H1 (cell line): ENCODE results near the gene ANGPTL2. TPM values are rescaled to one million over a fixed set of nuclear protein-coding genes. Genes with fewer than 3 reads are reported as not detected.

Source experiments
- CTCF ChIA-PET: fragments of 300-600 bp; sonication (Branson Sonifier 250); formaldehyde crosslinking; loops from one replicate; lab custom pipeline; 2021; ENCODE audit not compliant: partially characterized antibody; lab: Charles Lee
- POLR2A ChIA-PET: fragments of 300-600 bp; sonication (Branson Sonifier 250); formaldehyde crosslinking; loops from one replicate; lab custom pipeline; 2021; ENCODE audit warnings: inconsistent platforms; ENCODE audit not compliant: partially characterized antibody; lab: Charles Lee
- DNase-seq, 2 experiments: peaks; one replicate each; pipeline versions ENCODE4 v3.0.0 to v3.0.0-alpha.2; 2010 to 2022; ENCODE audit warnings: low spot score in 2 of 2, low read depth in 1 of 2, mixed read lengths in 1 of 2
- FAIRE-seq: peaks from 2 replicates; lab custom pipeline; 2011; peaks lifted over from hg19 to GRCh38; lab: Jason Lieb, UNC
- H2AFZ ChIP-seq: 2 replicates; pipeline ENCODE4 v1.8.1; 2012; ENCODE audit warnings: low read length, inconsistent platforms
- H2AK5ac ChIP-seq: 2 replicates; pipeline ENCODE4 v1.6.1; 2013; ENCODE audit warnings: low read depth, low read length
- H2BK120ac ChIP-seq: replicated peaks from 2 replicates; pipeline ENCODE3; 2013; ENCODE audit warnings: low read depth, low read length, inconsistent platforms
- H2BK12ac ChIP-seq: 2 replicates; pipeline ENCODE4 v1.6.1; 2013; ENCODE audit warnings: low read depth, low read length
- H2BK15ac ChIP-seq: 2 replicates; pipeline ENCODE4 v1.6.1; 2013; ENCODE audit warnings: low read length
- H2BK20ac ChIP-seq: 2 replicates; pipeline ENCODE4 v1.6.1; 2013; ENCODE audit warnings: low read length
- H2BK5ac ChIP-seq: 2 replicates; pipeline ENCODE4 v1.6.1; 2013; ENCODE audit warnings: low read depth, low read length
- H3K14ac ChIP-seq: 2 replicates; pipeline ENCODE4 v1.6.1; 2013; ENCODE audit warnings: inconsistent platforms; ENCODE audit not compliant: insufficient read length
- H3K18ac ChIP-seq: 2 replicates; pipeline ENCODE4 v1.6.1; 2013; ENCODE audit warnings: low read length; ENCODE audit errors: extremely low read depth
- H3K23ac ChIP-seq: 2 replicates; pipeline ENCODE4 v1.6.1; 2013; ENCODE audit warnings: inconsistent platforms; ENCODE audit not compliant: insufficient read length
- H3K23me2 ChIP-seq: 2 replicates; pipeline ENCODE4 v1.6.1; 2013; ENCODE audit warnings: low read depth, low read length
- H3K27ac ChIP-seq: 2 replicates; pipeline ENCODE4 v1.6.1; 2011; ENCODE audit warnings: low read depth, low read length, inconsistent platforms
- H3K27me3 ChIP-seq, 4 experiments: replicated peaks in 1 of 4; 1 replicate in 1 of 4; 2 replicates in 3 of 4; pipeline versions ENCODE4 v1.6.1 to v1.8.1; 2011 to 2013; ENCODE audit warnings: low read length in 3 of 4, mild to moderate bottlenecking in 3 of 4, inconsistent platforms in 2 of 4, mixed read lengths in 2 of 4, moderate library complexity in 1 of 4; ENCODE audit not compliant: control insufficient read depth in 3 of 4, insufficient read depth in 3 of 4; ENCODE audit errors: extremely low read depth in 1 of 4
- H3K36me3 ChIP-seq, 4 experiments: 2 replicates each; pipeline versions ENCODE4 v1.6.1 to v1.8.1; 2011 to 2013; ENCODE audit warnings: mild to moderate bottlenecking in 4 of 4, low read length in 3 of 4, moderate library complexity in 2 of 4, control low read depth in 1 of 4, inconsistent platforms in 1 of 4; ENCODE audit not compliant: insufficient read depth in 4 of 4, control insufficient read depth in 2 of 4
- H3K4ac ChIP-seq: replicated peaks from 2 replicates; pipeline ENCODE3; 2013; ENCODE audit warnings: low read length, low read depth, mixed read lengths, inconsistent platforms; ENCODE audit not compliant: insufficient read length
- H3K4me1 ChIP-seq, 4 experiments: replicated peaks in 1 of 4; 1 replicate in 1 of 4; 2 replicates in 3 of 4; pipeline versions ENCODE4 v1.6.1 to v1.8.1; 2011 to 2013; ENCODE audit warnings: low read length in 3 of 4, inconsistent platforms in 2 of 4, mixed read lengths in 1 of 4; ENCODE audit not compliant: insufficient read depth in 4 of 4, control insufficient read depth in 3 of 4
- H3K4me2 ChIP-seq, 2 experiments: 2 replicates each; pipeline versions ENCODE4 v1.6.1 to v1.8.1; 2011 to 2013; ENCODE audit warnings: low read depth in 2 of 2, low read length in 2 of 2, control low read depth in 1 of 2, inconsistent platforms in 1 of 2, mild to moderate bottlenecking in 1 of 2; ENCODE audit not compliant: insufficient read depth in 1 of 2
- H3K4me3 ChIP-seq, 4 experiments: fragments of 200-600, 300-600 bp in 1 of 4; sonication (generic), shearing (Covaris generic), sonication (Bioruptor Twin) in 1 of 4; 2 replicates each; pipeline versions ENCODE4 v1.5.1 to v1.8.1; 2011 to 2016; ENCODE audit warnings: low read length in 4 of 4, low read depth in 3 of 4, control low read depth in 2 of 4, inconsistent platforms in 2 of 4, mild to moderate bottlenecking in 2 of 4, mixed read lengths in 1 of 4, moderate library complexity in 1 of 4; ENCODE audit not compliant: insufficient read depth in 2 of 4; ENCODE audit errors: extremely low read depth in 1 of 4
- H3K56ac ChIP-seq: replicated peaks from 2 replicates; pipeline ENCODE3; 2013; ENCODE audit warnings: low read depth, mild to moderate bottlenecking, mixed read lengths, low read length, inconsistent platforms; ENCODE audit not compliant: insufficient read length
- H3K79me1 ChIP-seq: 2 replicates; pipeline ENCODE4 v1.6.1; 2013; ENCODE audit warnings: low read depth, low read length, control low read depth
- H3K79me2 ChIP-seq, 2 experiments: 2 replicates each; pipeline versions ENCODE4 v1.6.1 to v1.8.1; 2012 to 2013; ENCODE audit warnings: low read length in 2 of 2, mild to moderate bottlenecking in 2 of 2, inconsistent platforms in 1 of 2; ENCODE audit not compliant: insufficient read depth in 2 of 2, control insufficient read depth in 1 of 2
- H3K9ac ChIP-seq, 4 experiments: replicated peaks in 1 of 4; 1 replicate in 1 of 4; 2 replicates in 3 of 4; pipeline versions ENCODE4 v1.6.1 to v1.8.1; 2011 to 2013; ENCODE audit warnings: low read depth in 3 of 4, low read length in 3 of 4, control low read depth in 2 of 4, mild to moderate bottlenecking in 2 of 4, moderate library complexity in 2 of 4, inconsistent platforms in 1 of 4; ENCODE audit errors: extremely low read depth in 1 of 4
- H3K9me3 ChIP-seq, 2 experiments: 2 replicates each; pipeline versions ENCODE4 v1.6.1 to v1.8.1; 2012 to 2013; ENCODE audit warnings: mild to moderate bottlenecking in 2 of 2, moderate library complexity in 2 of 2, control low read depth in 1 of 2, inconsistent platforms in 1 of 2, low read depth in 1 of 2, low read length in 1 of 2, mixed read lengths in 1 of 2; ENCODE audit not compliant: insufficient read depth in 2 of 2
- H4K20me1 ChIP-seq, 2 experiments: replicated peaks in 1 of 2; 2 replicates each; pipeline versions ENCODE3 to v1.8.1; 2011 to 2013; ENCODE audit warnings: inconsistent platforms in 2 of 2, low read length in 2 of 2, mild to moderate bottlenecking in 1 of 2; ENCODE audit not compliant: insufficient read depth in 2 of 2, control insufficient read depth in 1 of 2
- H4K5ac ChIP-seq: 2 replicates; pipeline ENCODE4 v1.6.1; 2013; ENCODE audit warnings: low read length, low read depth, mixed read lengths, inconsistent platforms; ENCODE audit not compliant: insufficient read length
- H4K8ac ChIP-seq: 2 replicates; pipeline ENCODE4 v1.8.0; 2013; ENCODE audit warnings: mild to moderate bottlenecking, moderate library complexity, low read length, inconsistent platforms; ENCODE audit not compliant: insufficient read depth; ENCODE audit errors: extremely low read depth
- H4K91ac ChIP-seq: replicated peaks from 2 replicates; pipeline ENCODE3; 2013; ENCODE audit warnings: low read length, mixed read lengths, inconsistent platforms; ENCODE audit not compliant: insufficient read length
- ASH2L ChIP-seq: fragments of 200-600, 300-600 bp; sonication (generic); IDR thresholded peaks from one replicate; pipeline ENCODE4 v1.7.1; 2017; ENCODE audit warnings: low read length
- ATF3 ChIP-seq: IDR thresholded peaks from 2 replicates; pipeline ENCODE4 v1.6.1; 2011; ENCODE audit warnings: low read depth, mild to moderate bottlenecking, low read length; ENCODE audit not compliant: insufficient read depth
- BRCA1 ChIP-seq: IDR thresholded peaks from 2 replicates; pipeline ENCODE4 v1.6.1; 2012; ENCODE audit warnings: low read depth, low read length, improper control_type of control experiment
- GTF2F1 ChIP-seq: IDR thresholded peaks from 2 replicates; pipeline ENCODE4 v1.6.1; 2012; ENCODE audit warnings: low read depth, low read length, improper control_type of control experiment, borderline replicate concordance
- HDAC6 ChIP-seq: IDR thresholded peaks from one replicate; pipeline ENCODE4 v1.7.1; 2012; ENCODE audit warnings: low read depth, mild to moderate bottlenecking, inconsistent platforms, low read length, moderate library complexity
- KDM1A ChIP-seq: fragments of 200-600, 300-600 bp; sonication (generic); IDR thresholded peaks from 2 replicates; pipeline ENCODE4 v1.7.1; 2016; ENCODE audit warnings: mild to moderate bottlenecking, low read length, borderline replicate concordance
- PHF8 ChIP-seq: fragments of 200-600 bp; sonication (generic); conservative IDR thresholded peaks from 2 replicates; pipeline ENCODE4 v1.7.1; 2012; ENCODE audit warnings: low read depth, mild to moderate bottlenecking, inconsistent platforms, low read length, moderate library complexity
- SP1 ChIP-seq: IDR thresholded peaks from 2 replicates; pipeline ENCODE4 v1.6.1; 2011; ENCODE audit warnings: low read depth, low read length
- SP4 ChIP-seq: IDR thresholded peaks from 2 replicates; pipeline ENCODE4 v1.6.1; 2012; ENCODE audit warnings: low read length, inconsistent platforms
- SRF ChIP-seq: IDR thresholded peaks from 2 replicates; pipeline ENCODE4 v1.6.1; 2011; ENCODE audit warnings: mild to moderate bottlenecking, low read depth, low read length, moderate library complexity
- TEAD4 ChIP-seq: IDR thresholded peaks from 2 replicates; pipeline ENCODE4 v1.6.1; 2012; ENCODE audit warnings: low read depth, low read length, inconsistent platforms, mixed read lengths
- ZNF274 ChIP-seq: IDR thresholded peaks from 2 replicates; pipeline ENCODE4 v1.7.0; 2012; ENCODE audit warnings: low read length, borderline replicate concordance; ENCODE audit errors: extremely low read depth
- WGBS, 2 experiments: shearing (Covaris generic) in 1 of 2; methylation state at CpG; one replicate each; pipeline versions ENCODE4 v1.1.6 to v1.1.7; 2013 to 2015; ENCODE audit warnings: low lambda C conversion rate in 2 of 2, mixed read lengths in 2 of 2, inconsistent platforms in 1 of 2, low coverage in 1 of 2, missing lambda C conversion rate in 1 of 2; ENCODE audit not compliant: insufficient replicate concordance in 2 of 2, insufficient coverage in 1 of 2, insufficient read length in 1 of 2; ENCODE audit errors: extremely low coverage in 1 of 2, missing lambda C conversion rate in 1 of 2; 5-methylcytosine and 5-hydroxymethylcytosine counted together
- polyA plus RNA-seq, 7 experiments: library from polyadenylated mRNA; depleted of rRNA in 3 of 7; stranded (reverse) in 5 of 7; unstranded in 2 of 7; fragments of >200 nt in 5 of 7; fragments of 200-250 nt in 2 of 7; gene quantifications; 1 replicate in 5 of 7; 2 replicates in 1 of 7; 4 replicates in 1 of 7; pipeline versions ENCODE4 v1.2.1 to v1.2.3, GENCODE V29; 2011 to 2013; ENCODE audit warnings: missing spikeins in 2 of 7, mixed read lengths in 2 of 7
- total RNA-seq: library from RNA; stranded (reverse); fragmentation: NEBNext Ultra II Directional; extraction: Animal tissue kit (Norgen Biotek cat#: 25700); gene quantifications from 2 replicates; pipeline ENCODE4 v1.2.1, GENCODE V29; 2021

The ANGPTL2 gene
- total and polyA plus RNA-seq, 2 of the 8 experiments (the other 6 are each of a cell fraction or from before 2014, with no cell fraction given): 9.0 to 10.6 TPM

- Histone ChIP-seq H3K14ac (no peak overlapping the region), H3K4me2 (no peak overlapping the region), H4K20me1 (peaks cover 3% of the 10 kb centered on the region in 2 experiments), H2BK15ac (no peak overlapping the region), H3K27ac (no peak overlapping the region), H3K18ac (no peak overlapping the region), H4K5ac (no peak overlapping the region), H3K4ac (no peak overlapping the region), H2BK5ac (no peak overlapping the region), H2BK12ac (no peak overlapping the region), H2AFZ (no peak overlapping the region), H3K23ac (no peak overlapping the region), H3K79me2 (no peaks in the 10 kb centered on the region), H3K9me3 (no peaks in the 10 kb centered on the region), H3K56ac (no peak overlapping the region), H2BK120ac (no peak overlapping the region), H4K8ac (no peak overlapping the region), H3K4me1 (peaks cover 0 to 3% (median 2%) of the 10 kb centered on the region in 4 experiments; a peak in 2 of 7 replicates), H3K9ac (no peak overlapping the region), H2AK5ac (no peak overlapping the region), H4K91ac (no peak overlapping the region), H3K23me2 (no peaks in the 10 kb centered on the region), H3K36me3 (no peaks in the 10 kb centered on the region), H3K79me1 (no peaks in the 10 kb centered on the region), H2BK20ac (no peak overlapping the region), H3K4me3 (no peak overlapping the region), H3K27me3 (no peaks in the 10 kb centered on the region)
- POLR2A ChIA-PET: no interaction called here
- FAIRE-seq: no peak
- CTCF ChIA-PET: interaction anchor here (0.8 to 1.5 kb wide), 5 partner anchors 35 to 156 kb away, joined by 3 to 4 read pairs (median 4); partner anchors contain the start of gene ANGPTL2
- TF ChIP-seq ZNF274 (no peak), ATF3 (no peak), SP1 (no peak), GTF2F1 (no peak), SRF (no peak), KDM1A (no peak), BRCA1 (no peak), SP4 (no peak), HDAC6 (no peak), ASH2L (no peak), TEAD4 (no peak), PHF8 (no peak)
- 82% methylated on average over 2 of the region's 2 CpGs; no CpG with 5 or more reads in 1 of the 2 experiments for WGBS, 2 experiments
- DNase-seq: no peak
These were observed 63.4 kb downstream of the ANGPTL2 start for GRCh38 chr9:127059030-127059429.
